GM12872 (cell line): Measurements from ENCODE around the gene SDHC.

Experiments
- TF ChIP-seq, protein P1 (sequence below): IDR thresholded peaks from 3 replicates; pipeline ENCODE4 v1.5.1; 2011; ENCODE audit warnings: low read depth, mild to moderate bottlenecking, low read length, moderate library complexity; ENCODE audit not compliant: insufficient read depth

Gene SDHC

DNA sequence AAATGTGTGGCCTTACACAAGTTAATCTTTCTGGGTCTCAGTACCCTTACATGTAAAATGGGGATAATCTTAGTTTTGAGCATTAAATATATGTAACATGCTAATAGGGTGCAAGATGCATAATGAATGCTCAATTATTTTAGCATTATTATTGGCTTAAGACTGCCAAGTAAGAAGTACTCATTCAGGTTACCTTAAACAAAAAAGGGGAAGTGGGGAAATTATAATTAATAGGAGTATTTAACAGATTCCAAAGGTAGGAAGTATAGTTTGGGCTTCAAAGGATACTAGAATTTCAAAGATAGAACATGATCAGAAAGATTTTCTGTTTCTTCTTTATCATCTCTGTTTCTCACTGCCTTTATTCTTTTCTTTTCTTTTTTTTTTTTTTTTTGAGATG lies 59.3 kb downstream of the SDHC start:
- TF ChIP-seq, protein P1, sequence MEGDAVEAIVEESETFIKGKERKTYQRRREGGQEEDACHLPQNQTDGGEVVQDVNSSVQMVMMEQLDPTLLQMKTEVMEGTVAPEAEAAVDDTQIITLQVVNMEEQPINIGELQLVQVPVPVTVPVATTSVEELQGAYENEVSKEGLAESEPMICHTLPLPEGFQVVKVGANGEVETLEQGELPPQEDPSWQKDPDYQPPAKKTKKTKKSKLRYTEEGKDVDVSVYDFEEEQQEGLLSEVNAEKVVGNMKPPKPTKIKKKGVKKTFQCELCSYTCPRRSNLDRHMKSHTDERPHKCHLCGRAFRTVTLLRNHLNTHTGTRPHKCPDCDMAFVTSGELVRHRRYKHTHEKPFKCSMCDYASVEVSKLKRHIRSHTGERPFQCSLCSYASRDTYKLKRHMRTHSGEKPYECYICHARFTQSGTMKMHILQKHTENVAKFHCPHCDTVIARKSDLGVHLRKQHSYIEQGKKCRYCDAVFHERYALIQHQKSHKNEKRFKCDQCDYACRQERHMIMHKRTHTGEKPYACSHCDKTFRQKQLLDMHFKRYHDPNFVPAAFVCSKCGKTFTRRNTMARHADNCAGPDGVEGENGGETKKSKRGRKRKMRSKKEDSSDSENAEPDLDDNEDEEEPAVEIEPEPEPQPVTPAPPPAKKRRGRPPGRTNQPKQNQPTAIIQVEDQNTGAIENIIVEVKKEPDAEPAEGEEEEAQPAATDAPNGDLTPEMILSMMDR: no peak

- TF ChIP-seq, protein P1: peak; percentile 7; the same call in 1 of the 3 replicates
These were observed 60.2 kb downstream of the SDHC start for GRCh38 chr1:161374373-161374772.

DNA sequence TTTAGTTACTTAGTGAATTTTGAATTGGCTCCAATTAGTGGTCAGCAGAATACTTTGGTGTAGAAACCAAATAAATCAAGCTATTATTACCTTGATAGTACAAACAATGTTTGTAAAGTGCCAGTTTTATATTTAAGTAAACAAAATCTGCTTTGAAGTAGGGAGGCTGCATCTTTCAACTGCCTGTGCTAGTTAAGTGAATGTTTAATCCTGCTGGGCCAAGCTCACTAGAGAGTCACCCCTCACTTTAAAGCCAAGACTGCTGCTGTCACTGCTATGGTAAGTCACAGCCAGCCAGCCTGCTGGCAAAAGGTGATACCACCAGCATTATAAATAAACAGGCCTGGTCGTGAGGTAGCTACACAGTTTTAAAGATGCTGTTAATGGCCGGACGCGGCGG lies 63.8 kb downstream of the SDHC start:
- TF ChIP-seq, protein P1: no peak

DNA sequence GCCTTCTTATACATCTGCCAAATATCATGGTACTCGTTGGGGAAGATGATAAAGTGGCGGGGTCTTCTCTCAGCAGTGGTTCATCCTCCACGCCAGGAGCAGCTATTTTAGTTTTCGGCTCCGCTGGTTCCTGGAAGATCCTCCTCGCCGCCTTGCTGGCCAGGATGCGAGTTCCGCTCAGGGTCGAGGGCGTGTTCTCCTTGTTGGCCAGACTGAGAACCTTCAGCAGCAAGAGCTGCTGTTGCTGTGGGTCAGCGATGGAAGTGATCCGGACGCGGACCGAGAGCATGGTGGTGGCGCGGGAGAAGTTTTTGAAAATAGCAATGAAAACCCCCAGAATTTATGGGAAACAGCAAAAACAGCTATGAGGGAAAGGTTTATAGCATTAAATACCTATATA lies 64.9 kb downstream of the SDHC start:
- TF ChIP-seq, protein P1: no peak

- TF ChIP-seq, protein P1: no peak
These were observed 67.5 kb downstream of the SDHC start for GRCh38 chr1:161381707-161382106.

DNA sequence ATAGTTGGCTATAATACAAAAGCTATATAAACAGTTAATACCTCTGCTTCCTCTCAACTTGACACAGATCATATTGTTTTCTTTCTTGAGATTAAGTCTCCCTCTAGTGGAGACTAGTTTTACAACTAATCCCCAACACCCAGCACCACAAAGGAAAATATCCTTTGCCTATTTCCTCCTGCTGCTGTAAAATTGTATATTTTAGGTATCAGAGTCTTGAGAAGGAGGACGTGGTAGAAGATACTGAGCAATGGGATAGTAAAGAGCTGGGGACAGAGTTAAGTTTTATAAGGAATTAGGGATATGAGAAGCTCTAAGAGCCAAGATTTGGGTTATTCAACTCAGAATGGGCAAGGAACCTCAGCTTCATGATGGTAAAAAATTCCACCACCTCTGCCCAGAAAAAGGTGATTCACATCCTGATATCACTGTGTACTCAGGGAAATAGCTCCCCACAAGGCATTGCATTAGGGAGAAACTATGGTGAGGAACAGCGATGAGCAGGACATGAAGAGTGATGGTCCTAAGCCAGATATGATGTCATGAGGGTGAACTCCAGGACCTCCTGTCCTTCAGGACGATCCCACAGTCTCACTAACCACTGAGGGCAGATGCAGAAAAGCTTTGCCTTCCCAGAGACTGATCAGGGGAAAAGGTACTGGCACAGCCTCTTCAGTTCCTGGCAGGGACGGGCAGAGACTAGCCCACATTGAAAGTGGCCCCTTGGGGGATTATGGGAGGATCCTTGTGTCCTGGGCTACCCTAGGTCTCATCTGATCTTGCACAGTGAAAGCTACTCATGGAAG lies 68.2 kb downstream of the SDHC start:
- TF ChIP-seq, protein P1: peak; percentile 46; the same call in 2 of the 3 replicates

- TF ChIP-seq, protein P1: 0 out of 3 replicates have a peak, but pooled peaks have one; percentile 2
These were observed 74.5 kb downstream of the SDHC start for GRCh38 chr1:161388639-161389038.
